ENCODE data around the gene NHLRC3. TPM values are rescaled to one million over a fixed set of nuclear protein-coding genes. Genes with fewer than 3 reads are reported as not detected.
"Not testable (repeated sequence)": the region's sequence is repeated elsewhere in the genome, so short reads cannot be mapped to it uniquely, and the experiment has no call there.

NHLRC3 gene, protein sequence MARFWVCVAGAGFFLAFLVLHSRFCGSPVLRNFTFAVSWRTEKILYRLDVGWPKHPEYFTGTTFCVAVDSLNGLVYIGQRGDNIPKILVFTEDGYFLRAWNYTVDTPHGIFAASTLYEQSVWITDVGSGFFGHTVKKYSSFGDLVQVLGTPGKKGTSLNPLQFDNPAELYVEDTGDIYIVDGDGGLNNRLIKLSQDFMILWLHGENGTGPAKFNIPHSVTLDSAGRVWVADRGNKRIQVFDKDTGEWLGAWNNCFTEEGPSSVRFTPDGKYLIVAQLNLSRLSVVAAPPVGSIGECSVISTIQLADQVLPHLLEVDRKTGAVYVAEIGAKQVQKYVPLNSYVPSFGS
- 18.2 to 22.8 TPM (median 20.2 TPM) in 3 replicates for total RNA-seq
- long read RNA-seq, transcript NHLRC3-202 (7 exons, 3,549 nt) = major isoform, 12 of 32 reads
- long read RNA-seq, partial matches to known transcripts = 9 of 32 reads
- long read RNA-seq, other reads (novel, unspliced or antisense) = 4 of 32 reads

DNA sequence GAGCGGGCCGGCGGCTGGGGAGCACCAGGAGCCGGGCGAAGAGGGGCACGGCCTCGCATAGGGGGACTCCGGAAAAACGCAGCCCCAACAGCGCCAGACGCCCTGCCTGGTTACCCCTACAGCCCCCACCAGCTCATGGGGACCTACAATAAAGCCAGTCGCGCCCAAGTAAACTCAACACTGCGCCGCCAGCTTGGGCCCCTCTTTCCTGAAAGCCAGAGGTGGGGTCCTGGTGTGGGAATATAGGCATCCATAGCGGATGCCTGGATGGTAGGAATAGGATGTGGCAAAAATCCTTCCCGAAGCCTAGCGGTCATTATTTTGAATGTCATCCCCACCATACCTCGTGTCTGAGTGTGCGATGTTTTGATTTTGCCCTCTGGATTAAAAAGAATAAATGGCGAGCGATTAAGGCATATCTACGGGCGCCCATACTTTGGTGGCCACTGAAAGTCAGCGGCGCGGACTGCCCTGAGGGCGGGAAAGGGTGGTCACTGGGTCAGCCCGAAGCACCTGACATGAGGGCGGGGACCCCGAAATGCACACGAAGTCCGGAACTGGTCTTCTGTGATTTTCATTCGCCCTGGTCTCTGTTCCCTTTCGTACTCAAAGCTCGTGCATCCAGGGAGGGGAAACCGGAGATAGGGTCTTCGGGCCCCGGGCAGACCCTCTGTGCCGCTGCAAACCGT, at the start of gene NHLRC3, which contains the start of gene PROSER1:
Gene NHLRC3, plus strand, starts transcription at position 577 of the 689 bp plus-strand sequence. CDS start 184 bp downstream, outside the sequence.
Gene PROSER1, minus strand, starts transcription at position 210 of the 689 bp plus-strand sequence. CDS start 847 bp downstream, outside the sequence.
- no peaks in the 10 kb centered on the region for H3K27me3 Mint-ChIP-seq (ENCODE audit: low read depth)
- H3K4me1 Mint-ChIP-seq (ENCODE audit: low read depth) = peaks cover 58% of the 10 kb centered on the region
- TF ChIP-seq, protein P1, sequence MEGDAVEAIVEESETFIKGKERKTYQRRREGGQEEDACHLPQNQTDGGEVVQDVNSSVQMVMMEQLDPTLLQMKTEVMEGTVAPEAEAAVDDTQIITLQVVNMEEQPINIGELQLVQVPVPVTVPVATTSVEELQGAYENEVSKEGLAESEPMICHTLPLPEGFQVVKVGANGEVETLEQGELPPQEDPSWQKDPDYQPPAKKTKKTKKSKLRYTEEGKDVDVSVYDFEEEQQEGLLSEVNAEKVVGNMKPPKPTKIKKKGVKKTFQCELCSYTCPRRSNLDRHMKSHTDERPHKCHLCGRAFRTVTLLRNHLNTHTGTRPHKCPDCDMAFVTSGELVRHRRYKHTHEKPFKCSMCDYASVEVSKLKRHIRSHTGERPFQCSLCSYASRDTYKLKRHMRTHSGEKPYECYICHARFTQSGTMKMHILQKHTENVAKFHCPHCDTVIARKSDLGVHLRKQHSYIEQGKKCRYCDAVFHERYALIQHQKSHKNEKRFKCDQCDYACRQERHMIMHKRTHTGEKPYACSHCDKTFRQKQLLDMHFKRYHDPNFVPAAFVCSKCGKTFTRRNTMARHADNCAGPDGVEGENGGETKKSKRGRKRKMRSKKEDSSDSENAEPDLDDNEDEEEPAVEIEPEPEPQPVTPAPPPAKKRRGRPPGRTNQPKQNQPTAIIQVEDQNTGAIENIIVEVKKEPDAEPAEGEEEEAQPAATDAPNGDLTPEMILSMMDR (IDR thresholded peaks at IDR 0.05) = no peak
- peak within 1 kb of the TSS; percentile 97 for H3K4me3 Mint-ChIP-seq (ENCODE audit: unreplicated experiment)
- peak within 1 kb of the TSS; percentile 95 for H3K27ac Mint-ChIP-seq (ENCODE audit: unreplicated experiment)
- no peaks in the 10 kb centered on the region for H3K9me3 Mint-ChIP-seq (ENCODE audit: low read depth)
- DNase-seq (ENCODE audit: low spot score) = peak; percentile 95
- H3K36me3 Mint-ChIP-seq (ENCODE audit: low read depth) = no peaks in the 10 kb centered on the region

DNA sequence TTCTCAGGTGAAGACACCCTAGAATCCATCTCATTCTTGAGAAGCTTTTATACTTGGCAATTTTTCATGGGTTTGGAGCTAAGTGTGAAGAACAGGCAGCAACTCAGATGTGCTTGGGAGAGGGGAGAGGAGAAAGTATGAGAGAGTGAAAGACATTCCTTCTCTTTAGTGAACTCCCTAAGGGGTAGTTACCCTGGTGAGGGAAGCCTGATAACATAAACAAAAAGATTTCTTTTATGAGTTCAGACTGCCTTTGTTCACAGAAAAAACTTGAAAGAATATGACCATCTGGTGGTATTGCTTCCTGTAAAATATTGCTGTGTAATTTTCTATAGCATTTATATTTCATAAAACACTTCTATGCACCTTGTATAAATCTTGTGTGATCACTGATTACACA, 47.6 kb upstream of the NHLRC3 start, which contains the start of gene STOML3:
Gene STOML3, minus strand, starts transcription at position 139 of the 400 bp plus-strand sequence. Its CDS starts 110 bp downstream, at position 29.
- H3K27ac Mint-ChIP-seq (ENCODE audit: unreplicated experiment) = no peak within 1 kb of the TSS

DNA sequence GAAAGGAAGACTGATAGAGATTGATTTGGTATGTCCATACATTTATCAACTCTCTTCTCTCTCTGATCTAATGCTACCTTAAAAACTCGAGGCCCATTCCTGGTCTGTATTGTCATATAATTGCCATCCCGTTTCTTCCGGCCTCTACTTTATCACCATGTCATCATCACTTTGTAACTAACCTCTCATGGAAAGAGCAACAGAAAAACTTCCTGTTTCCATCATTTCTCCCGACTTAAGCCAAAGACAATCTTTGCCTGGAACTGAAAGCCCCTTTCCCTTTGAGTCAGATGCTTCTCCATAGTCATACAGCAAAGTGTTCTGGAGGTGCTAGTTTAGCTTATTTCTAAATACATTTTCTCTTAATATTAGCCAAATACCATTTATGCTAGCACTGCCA, 44.9 kb upstream of the NHLRC3 start:
- TF ChIP-seq, protein P1 (IDR thresholded peaks at IDR 0.05) = no peak
- no peaks in the 10 kb centered on the region for H3K27me3 Mint-ChIP-seq (ENCODE audit: low read depth)
- H3K4me1 Mint-ChIP-seq (ENCODE audit: low read depth) = no peaks in the 10 kb centered on the region
- H3K9me3 Mint-ChIP-seq (ENCODE audit: low read depth) = peaks cover 2% of the 10 kb centered on the region
- no peaks in the 10 kb centered on the region for H3K36me3 Mint-ChIP-seq (ENCODE audit: low read depth)
- H3K27ac Mint-ChIP-seq (ENCODE audit: unreplicated experiment) = no peak overlapping the region
- H3K4me3 Mint-ChIP-seq (ENCODE audit: unreplicated experiment) = no peak overlapping the region
- no peak for DNase-seq (ENCODE audit: low spot score)

More for the DNA sequence above, 47.6 kb upstream of the NHLRC3 start, which contains the start of gene STOML3:
- Mint-ChIP-seq H3K9me3 (ENCODE audit: low read depth) (no peaks in the 10 kb centered on the region), H3K4me3 (ENCODE audit: unreplicated experiment) (no peak within 1 kb of the TSS), H3K27me3 (ENCODE audit: low read depth) (no peaks in the 10 kb centered on the region), H3K36me3 (ENCODE audit: low read depth) (no peaks in the 10 kb centered on the region), H3K4me1 (ENCODE audit: low read depth) (no peaks in the 10 kb centered on the region)
- no peak for DNase-seq (ENCODE audit: low spot score)
- TF ChIP-seq, protein P1 (IDR thresholded peaks at IDR 0.05) = no peak

DNA sequence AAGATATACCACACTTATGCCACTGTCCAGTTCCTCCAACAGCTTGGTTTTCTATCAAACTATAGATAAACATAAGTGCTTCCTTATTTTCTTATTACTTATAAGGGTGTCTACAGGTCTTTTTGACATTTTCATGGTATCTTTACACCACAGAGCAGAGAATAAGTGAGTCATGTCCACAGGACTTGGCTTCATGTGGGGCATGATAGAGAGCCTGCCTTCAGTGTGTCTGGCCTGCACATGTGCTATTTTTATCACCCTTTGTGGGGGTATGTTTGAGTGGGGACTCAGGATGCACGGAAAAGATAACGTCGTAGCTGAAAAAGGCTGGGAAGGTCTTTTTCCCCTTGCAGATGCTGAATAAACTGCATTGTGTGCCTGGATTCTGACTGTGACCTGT, 39.5 kb upstream of the NHLRC3 start:
- TF ChIP-seq, protein P1 (IDR thresholded peaks at IDR 0.05) = no peak
- Mint-ChIP-seq H3K27me3 (ENCODE audit: low read depth) (no peaks in the 10 kb centered on the region), H3K36me3 (ENCODE audit: low read depth) (no peaks in the 10 kb centered on the region), H3K4me3 (ENCODE audit: unreplicated experiment) (no peak overlapping the region), H3K4me1 (ENCODE audit: low read depth) (no peaks in the 10 kb centered on the region), H3K27ac (ENCODE audit: unreplicated experiment) (no peak overlapping the region), H3K9me3 (ENCODE audit: low read depth) (peaks cover 7% of the 10 kb centered on the region)
- no peak for DNase-seq (ENCODE audit: low spot score)

DNA sequence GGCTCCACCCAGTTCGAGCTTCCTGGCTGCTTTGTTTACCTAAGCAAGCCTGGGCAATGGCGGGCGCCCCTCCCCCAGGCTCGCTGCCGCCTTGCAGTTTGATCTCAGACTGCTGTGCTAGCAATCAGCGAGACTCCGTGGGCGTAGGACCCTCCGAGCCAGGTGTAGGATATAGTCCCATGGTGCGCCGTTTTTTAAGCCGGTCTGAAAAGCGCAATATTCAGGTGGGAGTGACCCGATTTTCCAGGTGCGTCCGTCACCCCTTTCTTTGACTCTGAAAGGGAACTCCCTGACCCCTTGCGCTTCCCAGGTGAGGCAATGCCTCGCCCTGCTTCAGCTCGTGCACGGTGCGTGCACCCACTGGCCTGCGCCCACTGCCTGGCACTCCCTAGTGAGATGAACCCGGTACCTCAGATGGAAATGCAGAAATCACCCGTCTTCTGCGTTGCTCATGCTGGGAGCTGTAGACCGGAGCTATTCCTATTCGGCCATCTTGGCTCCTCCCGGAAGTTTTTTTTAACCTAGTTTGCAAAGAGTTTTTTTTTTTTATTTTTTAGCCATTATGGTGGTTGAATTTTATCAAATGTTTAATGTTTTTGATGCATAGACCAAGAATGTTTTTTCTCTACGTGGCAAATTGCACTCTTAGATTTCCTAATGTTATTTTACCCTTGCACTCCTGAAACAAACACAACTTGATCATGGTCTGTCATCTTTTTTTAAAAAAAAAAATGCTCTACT, 31.7 kb upstream of the NHLRC3 start:
- H3K27me3 Mint-ChIP-seq (ENCODE audit: low read depth); DNase-seq (ENCODE audit: low spot score); H3K27ac Mint-ChIP-seq (ENCODE audit: unreplicated experiment); H3K4me1 Mint-ChIP-seq (ENCODE audit: low read depth); H3K9me3 Mint-ChIP-seq (ENCODE audit: low read depth): not testable (repeated sequence)
- Mint-ChIP-seq H3K4me3 (ENCODE audit: unreplicated experiment) (peak overlapping the region; percentile 58), H3K36me3 (ENCODE audit: low read depth) (peaks cover 25% of the 10 kb centered on the region)

All from chondrocyte (in vitro differentiated cells).